ENCODE measurements around the gene ARMC9.

ARMC9 gene

DNA sequence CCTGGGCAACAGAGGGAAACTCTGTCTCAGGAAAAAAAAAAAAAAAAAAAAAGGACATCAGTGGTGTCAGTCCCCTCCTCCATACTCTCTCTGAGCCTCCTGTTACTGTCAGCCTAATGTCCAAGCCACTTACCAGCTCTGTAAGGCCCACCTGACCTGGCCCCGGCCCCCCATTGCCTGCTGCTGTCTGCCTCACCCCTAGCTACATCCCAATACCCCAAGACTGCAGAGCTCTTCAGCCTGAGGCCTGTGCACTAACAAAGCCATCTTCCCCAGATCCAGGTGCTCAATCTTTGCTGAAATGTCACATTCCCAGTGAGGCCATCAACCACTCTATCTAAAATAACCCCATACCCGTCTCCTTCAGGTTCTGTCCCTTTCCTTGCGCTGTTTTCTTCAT is 5.7 kb downstream of the ARMC9 start:
- DNase-seq, result no peak

DNA sequence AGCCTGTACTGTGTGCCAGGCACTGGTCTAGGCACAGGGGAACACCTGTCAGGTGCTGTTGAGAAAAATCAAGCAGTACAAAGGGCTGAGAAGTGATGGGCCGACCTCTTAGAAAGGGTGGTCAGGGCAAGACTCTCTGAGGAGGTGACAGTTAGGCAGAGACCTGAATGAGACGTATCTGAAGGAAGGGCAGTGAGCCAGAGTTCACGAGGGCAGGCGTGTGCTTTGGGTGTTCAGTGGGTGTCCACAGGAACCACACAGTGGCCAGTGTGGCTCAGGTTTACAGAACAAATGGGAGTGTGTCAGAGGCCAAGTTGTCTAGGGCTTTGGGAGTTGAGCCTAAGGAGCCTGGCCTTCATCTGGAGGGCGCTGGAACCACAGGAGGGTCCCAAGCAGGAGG is 6.2 kb downstream of the ARMC9 start:
- DNase-seq, result no peak

DNA sequence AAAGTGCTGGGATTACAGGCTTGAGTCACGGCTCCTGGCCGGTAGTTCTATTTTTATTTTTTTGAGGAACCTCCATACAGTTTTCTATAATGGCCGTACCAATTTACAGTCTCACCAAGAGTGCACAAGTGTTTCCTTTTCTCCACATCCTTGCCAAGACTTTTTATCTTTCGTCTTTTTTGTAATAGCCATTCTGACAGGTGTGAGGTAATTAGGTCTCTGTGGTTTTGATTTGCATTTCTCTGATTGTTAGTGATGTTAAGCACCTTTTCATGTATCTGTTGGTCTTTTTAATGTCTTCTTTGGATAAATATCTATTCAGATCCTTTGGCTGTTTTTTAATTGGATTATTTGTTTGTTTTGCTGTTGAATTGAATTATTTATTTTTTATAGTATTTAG is 9.3 kb downstream of the ARMC9 start:
- no peak for DNase-seq

DNA sequence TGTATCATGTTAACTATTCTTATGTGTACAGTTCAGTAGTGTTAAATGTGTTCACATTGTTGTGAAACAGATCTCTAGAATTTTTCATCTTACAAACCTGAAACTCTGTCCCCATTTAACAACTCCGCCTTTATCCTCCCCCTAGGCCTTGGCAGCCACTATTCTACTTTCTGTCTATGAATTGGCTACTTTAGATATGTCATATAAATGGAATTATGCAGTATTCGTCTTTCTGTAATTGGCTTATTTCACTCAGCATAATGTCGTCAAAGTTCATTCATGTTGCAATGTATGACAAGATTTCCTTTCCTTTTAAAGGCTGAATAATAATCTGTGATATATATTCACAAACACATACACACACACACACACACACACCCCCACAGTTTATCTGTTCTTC is 12.4 kb downstream of the ARMC9 start:
- no peak for DNase-seq

DNA sequence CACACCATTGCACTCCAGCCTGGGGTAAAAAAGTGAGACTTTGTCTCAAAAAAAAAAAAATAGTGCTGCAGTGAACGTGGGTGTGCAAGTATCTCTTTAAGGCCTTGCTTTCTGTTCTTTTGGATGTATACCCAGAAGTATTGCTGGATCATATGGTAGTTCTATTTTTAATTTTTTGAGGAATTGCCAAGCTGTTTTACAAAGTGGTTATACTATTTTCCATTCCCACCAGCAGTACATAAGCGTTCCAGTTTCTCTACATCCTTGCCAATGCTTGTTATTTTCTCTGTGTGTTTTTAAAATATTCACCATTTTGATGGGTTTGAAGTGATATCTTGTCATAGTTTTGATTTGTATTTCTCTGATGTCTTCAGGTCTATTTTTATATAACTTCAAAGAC is 13.1 kb downstream of the ARMC9 start:
- DNase-seq, result no peak

DNA sequence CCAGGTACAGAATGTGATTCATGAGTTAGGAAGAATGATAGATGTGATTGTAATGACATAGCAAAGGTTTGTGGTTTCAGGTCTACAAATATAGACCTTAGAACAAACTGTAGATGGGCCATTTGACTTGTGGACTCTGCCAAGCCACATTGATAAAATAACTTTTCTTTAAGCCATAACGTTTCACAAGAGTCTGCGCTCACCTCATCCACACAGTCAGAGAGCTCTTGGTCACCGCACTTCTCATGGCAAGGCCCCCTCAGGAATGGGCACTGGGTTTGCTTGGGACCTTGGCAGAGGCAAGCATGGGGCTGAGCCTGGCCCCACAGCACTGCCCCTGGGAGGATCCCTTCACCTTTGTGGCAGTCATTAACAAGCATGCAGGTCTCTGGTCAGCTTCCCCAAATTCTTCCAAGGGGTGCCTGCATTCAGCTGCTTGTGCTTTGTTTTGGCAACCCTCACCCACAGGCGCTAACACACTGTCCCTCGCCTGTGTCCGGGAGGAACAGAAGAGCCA is 14.0 kb downstream of the ARMC9 start:
- no peak for DNase-seq

DNA sequence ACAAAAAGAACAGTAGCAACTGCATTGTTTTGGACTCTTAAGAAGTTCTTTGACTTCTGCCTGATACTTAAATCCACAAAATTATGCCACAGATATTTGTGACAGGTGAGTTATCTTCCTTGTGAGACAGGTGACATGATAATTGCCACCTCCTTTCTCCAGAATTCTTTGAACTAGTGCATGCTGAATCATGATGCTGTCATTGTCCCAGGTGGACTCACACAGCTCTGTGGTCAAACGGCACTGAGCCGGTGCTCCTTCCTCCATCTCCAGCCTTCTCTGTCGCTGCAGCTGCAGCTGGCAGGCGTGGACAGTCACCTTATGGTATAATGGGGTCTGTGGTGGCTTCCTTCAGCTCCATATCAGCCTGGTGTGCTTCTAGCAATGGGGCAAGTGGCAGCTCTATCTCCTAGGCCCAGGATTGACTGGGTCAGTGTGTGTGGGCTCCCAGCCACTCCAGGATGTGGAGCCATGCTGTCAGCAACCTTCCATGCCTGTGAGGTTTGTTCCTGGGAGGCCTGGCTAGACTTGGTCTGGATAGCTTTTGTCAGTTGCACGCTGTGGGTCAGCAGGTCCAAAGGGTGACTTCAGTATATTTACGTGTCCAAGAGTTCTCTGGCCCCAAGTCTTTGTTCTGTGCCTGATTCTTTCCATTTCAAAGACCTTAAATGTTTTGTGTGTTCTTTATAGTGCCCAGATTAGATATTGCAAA is 15.7 kb downstream of the ARMC9 start:
- no peak for DNase-seq

DNA sequence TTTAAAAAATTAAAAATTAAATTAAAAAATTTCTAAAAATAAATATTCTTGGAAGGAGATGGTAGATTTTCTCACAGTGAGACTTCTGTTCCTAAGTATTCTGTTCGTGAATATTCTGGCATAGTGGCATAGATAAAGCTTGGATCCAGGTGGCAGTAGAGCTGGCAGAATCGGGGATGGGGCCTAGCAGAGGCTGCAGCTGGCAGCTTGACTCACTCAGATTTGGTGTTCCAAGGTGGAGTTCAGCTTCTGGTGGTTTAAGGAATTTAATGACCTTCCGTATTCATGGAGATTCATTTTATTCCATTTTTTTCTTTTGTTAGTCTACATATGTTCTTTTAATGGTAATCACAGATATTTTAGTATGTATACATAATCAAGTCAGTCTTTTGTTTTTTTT is 19.9 kb downstream of the ARMC9 start:
- DNase-seq, result no peak

DNA sequence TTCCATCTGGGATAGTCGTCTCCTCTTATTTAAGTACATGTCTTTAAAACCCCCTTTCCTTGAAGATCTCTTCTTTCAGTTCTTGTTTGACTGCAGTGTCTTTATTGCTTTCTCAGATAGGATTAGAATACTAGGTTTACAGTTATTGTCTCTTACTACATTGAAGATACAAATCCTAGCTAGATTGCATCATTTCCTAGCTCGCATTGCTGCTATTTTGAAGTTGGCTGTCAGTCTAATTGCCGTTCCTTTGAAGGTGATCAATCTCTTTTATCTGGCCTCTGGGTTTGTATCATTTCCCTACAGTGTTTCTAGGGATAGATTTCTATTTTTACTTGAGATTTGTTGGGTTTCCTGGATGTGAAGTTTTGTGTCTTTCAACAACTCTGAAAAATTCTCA is 20.9 kb downstream of the ARMC9 start:
- DNase-seq, result no peak

DNA sequence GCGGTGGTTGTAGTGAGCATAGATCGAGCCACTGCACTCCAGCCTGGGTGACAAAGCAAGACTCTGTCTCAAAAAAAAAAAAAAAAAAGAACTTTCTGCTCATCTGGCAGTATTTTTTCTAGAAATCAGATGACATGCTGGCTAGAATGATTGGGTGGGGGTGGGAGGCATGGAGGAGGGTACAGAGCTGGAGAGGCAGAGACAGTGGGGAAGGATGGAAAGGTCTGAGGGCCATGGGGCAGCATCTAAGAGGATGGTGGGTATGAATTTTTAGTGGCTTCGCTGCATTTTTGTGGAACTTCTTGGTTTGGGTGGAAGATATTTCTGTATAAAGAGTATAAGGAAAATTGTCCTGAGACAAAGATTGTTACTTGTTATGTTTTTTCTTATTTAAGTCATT is 23.3 kb downstream of the ARMC9 start:
- DNase-seq, result no peak

DNA sequence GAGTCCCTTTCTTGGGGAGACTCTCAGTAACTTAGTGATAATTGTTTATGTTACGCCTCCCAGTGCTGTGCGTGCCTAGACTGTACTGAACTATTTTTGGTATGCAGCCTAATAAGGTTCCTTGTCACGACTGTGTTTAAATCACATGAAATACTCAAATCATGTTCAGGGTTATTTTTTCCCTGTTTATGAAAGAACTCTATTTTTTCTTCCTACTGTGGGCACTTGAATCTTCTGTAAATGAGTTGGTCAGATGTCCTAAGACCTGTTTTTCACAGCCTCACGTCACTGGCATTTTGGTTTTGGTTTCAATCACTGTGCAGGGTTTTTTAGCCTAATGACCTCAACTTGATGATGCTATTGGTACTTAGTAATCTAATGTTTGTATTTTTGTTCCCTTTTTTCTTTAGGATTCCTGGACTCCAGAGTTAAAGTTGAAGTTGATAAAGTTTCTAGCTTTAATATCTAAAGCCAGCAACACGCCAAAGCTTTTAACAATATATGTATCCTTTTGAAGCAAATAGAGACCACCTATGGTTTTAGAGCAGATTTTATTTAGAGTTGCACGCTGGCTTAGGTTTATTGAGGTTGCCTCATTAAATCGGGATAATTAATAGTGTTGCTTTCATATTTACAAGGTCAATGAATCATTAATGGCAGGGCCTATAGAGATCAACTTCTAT is 24.0 kb downstream of the ARMC9 start:
- no peak for DNase-seq

DNA sequence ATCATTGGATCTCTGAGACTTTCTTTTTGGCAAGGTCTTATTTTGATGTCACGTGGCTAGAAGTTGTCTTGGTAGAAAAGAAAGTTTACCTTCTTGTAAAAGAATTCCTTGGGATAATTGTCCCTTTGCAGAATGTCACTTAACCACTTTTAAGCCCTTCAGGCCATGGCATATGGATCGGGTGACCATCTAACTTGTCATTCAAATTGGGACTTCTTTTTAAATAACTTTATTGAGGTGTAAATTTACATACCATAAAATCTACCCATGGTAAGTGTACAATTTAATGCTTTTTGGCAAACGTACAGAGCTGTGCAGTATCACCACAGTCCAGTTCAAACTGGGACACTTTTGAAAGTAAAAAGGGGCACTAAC is 24.6 kb downstream of the ARMC9 start:
- DNase-seq, result no peak

DNA sequence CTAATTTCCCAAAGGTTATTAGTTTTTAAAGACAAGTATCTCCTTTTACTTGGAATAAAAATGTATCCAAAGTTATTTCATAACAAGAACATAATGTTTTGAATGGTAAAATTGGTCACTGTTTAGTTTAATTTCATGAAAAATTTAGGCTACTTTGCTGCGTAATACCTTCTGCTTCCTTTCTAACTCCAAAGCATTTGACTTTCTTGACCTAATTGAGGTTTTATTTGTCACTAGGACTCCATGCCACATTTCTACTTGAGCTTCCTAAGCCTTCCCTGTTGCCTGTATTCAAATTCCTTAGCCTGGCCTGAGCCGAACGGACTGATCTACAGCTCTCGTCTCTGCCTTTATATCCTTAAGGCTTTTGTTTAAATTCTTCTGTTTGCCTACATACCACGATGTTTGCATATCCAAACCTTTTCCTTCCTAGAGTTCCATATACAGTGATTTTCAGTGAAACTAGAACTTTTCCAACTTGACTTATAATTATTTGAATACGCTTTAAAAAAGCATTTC is 25.1 kb downstream of the ARMC9 start:
- no peak for DNase-seq

DNA sequence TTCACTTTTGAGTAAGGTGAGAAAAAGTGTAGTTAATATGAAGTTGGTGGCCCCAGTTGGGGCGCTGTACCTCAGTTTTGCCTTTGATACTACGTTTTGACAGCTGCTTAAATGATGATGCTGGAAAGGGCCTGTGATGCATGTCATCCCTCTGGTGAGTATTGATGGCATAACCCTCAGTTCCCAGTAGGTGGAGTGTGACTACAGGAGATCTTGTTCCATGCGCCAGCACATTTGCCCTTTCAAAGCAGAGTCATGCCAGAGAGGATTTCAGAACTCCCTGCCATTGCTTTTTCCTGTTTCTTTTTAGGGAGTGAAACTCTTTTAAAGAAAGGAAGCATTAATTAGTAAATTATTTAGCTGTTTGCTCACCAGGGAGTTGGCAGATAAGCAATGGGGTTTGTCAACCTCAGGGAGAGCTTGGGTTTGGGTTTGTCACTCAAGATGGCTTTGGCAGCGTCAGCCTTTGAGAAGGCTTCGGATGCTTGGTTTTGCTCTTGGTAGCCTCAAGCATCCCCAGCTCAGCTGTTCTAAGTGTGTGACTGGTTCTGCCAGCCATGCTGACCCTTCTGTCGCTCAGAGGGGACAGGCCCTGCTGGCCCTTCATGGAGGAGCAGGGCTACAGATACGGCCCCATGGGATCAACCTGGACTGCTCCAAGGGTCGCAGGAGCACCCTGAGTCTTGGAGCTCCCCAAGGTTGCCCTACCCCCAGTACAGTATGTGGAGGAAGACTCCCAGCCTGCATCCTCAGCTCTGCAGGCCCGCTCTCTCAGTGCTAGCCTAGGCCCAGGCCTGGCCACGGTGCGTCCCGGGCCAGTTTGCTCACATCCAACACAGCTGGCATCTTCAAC is 29.1 kb downstream of the ARMC9 start:
- peak in 1 of 2 experiments; percentile 32 for DNase-seq

DNA sequence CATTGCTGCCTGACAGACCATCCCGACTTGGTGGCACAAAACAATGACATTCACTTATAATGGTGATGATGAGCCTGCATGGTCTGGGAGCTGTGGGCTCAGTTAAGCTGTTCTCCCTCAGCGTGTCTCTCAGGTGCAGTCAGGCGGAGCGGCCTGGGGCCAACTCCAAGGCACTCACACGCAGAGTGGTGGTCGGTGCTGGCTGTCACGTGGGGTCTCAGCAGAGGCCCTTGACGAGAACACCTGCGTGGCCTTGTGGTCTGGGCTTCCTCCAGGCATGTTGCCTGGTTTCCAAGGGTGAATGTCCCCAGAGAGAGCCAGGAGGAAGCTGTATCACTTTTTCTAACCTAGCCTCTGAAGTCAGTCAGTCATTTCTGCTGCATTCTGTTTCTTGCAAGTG is 29.8 kb downstream of the ARMC9 start:
- no peak for DNase-seq

DNA sequence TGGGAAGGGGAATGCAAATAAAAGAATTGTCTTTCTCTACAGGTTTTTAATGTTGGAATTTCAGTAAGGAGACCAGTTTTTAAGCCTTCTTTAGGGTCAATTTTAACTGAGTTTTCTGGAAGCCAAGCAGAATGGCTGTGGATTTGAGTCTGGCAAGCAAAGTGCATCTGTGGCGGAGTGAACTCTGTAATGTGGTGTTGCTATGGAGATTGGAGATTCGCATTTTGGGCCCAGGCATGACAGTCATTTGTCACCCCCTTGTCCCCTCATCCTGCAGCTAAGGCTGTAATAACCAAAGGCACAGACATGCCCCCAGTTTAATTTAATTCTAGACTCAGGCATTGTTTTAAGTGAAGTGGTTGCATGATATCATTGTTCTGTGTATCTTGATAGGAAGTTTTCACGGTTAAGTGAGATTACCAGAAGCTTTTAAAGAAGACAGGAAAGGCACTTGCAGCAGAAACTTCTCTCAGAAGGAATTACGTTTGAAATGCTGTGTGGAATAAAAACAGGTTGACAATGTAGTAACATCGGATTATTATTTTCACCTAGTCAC is 30.6 kb downstream of the ARMC9 start:
- DNase-seq, result no peak

DNA sequence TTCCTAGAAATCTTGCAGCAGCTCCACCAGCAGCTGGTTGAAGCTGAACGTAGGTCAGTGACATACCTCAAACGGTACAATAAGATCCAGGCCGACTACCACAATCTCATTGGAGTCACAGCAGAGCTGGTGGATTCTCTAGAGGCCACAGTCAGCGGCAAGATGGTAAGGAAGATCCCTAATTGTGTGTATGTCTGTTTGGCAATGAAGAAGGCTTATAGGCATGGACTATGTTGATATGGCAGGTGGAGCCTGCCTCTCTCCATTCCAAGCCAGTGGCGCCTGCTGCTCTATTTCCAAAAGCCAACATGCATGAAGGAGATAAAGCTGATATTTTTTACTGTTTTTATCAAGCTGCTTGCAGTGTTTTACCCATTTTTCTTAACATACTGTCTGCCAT is 36.8 kb downstream of the ARMC9 start:
- no peak for DNase-seq

DNA sequence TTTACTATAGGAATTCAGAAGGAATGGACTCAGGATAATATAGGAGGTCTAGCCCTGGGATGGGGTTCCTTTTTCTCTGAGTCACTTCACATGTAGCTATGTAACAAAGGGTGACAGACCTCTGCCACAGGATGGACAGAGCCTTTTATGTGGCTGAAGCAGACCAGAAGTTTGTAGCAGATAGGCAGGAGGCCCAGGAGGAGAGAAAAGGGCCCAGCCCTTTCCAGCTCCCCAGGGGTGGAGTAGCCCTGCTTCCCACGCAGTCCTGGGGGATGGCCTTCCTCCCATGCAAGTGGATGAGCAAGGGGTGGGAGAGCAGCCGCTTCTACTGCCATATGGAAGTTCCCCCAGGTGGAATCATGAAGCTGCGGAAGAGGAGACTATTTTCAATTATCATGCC is 40.3 kb downstream of the ARMC9 start:
- DNase-seq, result no peak

DNA sequence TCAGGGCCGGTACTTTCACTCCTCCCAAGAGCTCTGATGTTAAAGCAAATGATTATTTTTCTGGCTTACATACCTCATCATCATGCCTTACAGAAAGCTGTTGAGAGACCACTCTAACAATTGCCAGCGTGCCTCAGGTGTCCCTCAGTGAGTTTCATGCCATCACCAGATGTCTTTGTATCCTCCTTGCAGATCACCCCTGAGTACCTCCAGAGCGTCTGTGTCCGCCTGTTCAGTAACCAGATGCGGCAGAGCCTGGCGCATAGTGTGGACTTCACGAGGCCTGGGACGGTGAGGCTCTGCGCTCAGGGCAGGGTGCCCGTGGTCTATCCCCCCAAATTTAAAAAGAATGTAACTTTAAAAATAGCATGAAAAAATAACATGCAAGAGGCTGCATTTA is 41.3 kb downstream of the ARMC9 start:
- no peak for DNase-seq

DNA sequence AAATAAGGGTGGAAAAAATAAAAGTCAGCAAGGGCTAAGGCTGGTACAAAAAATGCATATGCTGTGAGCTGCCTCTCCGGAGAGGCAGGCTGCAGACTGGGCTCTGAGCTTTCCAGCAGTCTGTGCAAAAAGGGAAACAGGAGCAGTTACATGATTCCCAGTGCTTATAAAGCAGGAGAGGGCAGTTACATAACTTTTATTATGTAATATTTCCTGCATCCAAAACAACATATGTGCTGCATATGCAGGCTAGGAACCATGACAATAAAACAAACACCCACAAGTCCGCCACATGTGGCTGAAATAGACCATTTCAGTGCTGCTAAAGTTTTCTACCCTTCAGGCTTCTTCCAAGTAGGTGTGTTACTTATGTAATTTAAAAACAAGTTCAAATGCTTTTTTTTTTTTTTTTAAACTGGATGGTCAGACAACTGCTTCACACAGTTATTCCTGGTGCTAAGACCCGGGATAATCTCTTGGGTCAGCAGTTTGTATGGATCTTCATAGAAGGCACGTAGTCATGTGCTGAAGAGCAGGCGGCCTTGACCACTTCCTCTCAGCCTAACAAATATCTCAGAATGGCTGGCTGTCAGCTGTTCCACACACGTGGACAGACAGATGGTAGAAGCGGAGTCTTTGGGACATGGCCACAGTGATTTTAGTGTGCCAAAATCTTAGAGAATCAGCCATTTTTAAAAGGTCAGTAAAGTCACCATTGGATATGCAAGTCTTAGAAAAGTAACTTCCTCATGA is 43.5 kb downstream of the ARMC9 start:
- no peak for DNase-seq

DNA sequence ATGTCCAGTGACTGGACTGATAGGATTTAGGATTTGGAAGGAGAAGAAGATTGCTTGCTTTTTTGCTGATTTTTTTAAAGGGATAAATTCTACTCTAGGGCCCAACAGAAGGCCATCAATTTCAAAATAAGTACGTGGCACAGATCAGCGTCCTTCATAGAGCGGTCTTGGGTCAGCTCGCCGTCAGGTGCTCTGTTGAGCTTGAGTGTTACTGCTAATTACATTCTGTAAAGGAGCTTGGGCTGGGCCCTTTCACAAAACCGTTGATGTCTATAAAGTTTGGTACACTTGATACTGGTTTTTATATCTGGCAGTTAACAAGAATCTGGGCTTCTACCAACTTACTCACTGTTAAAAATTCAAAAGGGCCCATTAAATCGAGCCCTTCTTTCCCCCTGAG is 45.4 kb downstream of the ARMC9 start:
- no peak for DNase-seq

Data from cerebellar nuclear complex (tissue), 1 donor.